ENCODE measurements around the gene TAF11.
"Not testable (repeated sequence)": the region's sequence is repeated elsewhere in the genome, so short reads cannot be mapped to it uniquely, and the experiment has no call there.

The TAF11 gene

GRCh38 chr6:34866509-34866908 lies 21.3 kb downstream of the TAF11 start:
- no peak for DNase-seq (ENCODE audit: low read depth, low spot score)

DNA sequence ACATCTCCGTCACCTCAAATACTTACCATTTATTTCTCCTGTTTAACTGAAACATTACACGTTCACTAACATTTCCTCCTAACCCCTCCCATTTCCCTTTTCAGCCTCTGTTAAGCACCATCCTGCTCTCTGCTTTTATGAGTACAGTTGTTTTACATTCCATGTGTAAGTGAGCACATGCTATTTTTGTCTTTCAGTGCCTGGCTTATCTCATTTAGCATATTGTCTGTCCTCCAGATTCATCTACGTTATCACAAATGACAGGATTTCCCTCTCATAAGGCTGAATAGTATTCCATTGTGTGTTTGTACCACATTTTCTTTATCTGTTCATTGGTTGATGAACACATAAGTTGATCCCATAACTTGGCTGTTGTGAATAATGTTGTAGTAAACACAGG lies 22.7 kb downstream of the TAF11 start:
- DNase-seq (ENCODE audit: low read depth, low spot score), result no peak

GRCh38 chr6:34864007-34864406 lies 23.8 kb downstream of the TAF11 start:
- DNase-seq (ENCODE audit: low read depth, low spot score), result no peak

DNA sequence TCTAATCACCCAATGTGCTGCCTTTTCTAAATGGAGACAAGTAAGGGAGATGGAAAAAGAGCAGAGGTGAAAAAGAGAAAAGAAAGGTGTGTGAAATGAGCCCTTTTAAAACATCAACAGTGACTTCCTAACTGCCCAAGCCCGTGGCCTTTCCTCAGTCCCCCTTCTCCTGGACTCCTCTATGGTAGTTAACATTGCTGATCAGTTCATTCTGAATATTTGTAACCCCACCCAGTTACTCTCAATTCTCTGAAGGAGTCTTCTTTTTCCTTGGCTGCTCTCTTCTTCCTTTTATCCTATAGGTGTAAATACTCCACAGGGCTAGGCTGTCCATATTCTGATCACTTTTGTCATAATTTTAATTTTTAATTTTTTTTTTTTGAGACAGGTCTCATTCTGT lies 27.1 kb downstream of the TAF11 start:
- no peak for DNase-seq (ENCODE audit: low read depth, low spot score)

DNA sequence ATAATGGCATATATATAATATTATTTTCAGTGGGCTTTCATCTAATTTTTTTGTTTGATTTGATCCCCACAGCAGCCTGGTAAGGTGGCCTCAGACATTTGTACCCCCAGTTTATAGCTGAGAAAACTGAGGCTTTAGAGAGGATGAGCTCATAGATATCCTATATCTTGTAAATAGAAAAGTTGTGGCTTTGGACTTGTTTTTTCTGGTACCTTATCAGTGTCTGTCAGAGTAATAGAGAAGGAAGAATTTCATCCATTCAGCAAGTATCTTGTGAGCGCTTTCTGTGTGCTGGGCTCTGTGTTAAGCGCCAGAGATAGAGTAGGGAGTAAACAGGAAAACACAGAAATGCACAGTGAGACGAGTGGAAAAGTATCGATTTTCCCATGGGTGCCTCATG lies 27.9 kb downstream of the TAF11 start:
- DNase-seq (ENCODE audit: low read depth, low spot score), result no peak

GRCh38 chr6:34858681-34859080 lies 29.2 kb downstream of the TAF11 start:
- no peak for DNase-seq (ENCODE audit: low read depth, low spot score)

GRCh38 chr6:34855463-34855862 lies 32.4 kb downstream of the TAF11 start:
- no peak for DNase-seq (ENCODE audit: low read depth, low spot score)

DNA sequence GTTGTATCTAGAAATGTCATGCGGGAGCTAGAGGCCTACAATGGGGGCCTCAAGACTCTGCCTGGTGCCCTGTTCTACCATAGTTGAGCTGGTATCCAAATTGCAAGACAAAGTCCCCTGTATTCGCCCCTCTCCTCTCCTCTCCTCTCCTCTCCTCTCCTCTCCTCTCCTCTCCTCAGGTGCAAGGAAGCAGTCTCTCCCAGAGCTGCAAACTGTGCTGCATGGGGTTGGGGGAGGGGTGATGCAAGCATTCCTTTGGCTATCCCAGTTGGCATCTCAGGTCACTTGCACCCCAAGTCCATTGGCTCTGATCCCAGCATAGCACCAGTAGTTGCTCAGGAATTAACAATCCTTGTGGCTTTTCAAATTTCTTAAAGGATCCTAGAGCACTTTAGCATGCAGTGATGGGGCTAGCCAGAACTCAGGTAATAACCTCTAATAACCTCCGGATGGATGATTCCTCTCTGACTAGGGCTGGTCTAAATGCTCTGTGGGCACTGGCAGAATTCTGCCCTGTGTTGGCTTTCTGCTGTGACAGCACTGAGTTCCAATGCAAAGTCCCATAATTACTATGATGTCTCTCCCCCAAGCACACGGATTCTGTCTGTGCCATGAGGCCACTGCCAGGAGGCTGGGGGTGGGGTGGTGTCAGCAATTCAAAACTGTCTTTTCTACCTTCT lies 35.3 kb downstream of the TAF11 start:
- no peak for DNase-seq (ENCODE audit: low read depth, low spot score)

DNA sequence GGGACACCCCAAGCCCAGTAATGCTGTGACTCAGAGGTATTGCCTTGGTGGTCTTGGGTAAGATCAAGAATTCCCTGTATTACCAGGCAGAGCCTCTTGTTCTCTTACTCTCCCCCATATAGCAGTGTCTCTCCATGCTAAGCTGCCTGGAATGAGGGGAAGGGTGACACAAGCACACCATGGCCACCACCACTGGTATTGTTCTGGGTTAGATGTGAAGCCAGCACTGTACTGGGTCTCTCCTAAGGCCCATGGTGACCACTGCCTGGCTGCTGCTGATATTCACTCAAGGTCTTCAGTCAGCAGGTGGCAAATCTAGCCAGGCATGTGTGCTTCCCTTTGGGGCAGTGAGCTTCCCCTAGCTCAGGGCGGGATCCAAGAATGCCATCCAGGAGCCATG lies 36.5 kb downstream of the TAF11 start:
- DNase-seq (ENCODE audit: low read depth, low spot score), result no peak

DNA sequence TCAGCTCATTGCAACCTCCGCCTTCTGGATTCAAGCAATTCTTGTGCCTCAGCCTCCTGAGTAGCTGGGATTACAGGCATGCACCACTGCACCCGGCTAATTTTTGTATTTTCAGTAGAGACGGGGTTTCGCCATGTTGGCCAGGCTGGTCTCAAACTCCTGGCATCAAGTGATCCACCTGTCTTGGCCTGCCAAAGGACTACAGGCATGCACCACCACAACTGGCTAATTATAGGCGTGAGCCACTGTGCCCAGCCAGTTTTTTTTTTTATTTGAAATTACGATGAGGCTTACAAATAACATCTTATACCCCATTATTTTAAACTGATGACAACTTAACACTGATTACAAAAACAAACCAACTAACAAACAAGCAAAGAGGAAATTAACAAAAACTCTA lies 38.8 kb downstream of the TAF11 start:
- DNase-seq (ENCODE audit: low read depth, low spot score), result not testable (repeated sequence)

GRCh38 chr6:34839666-34840352 lies 48.0 kb downstream of the TAF11 start:
- no peak for DNase-seq (ENCODE audit: low read depth, low spot score)

- no peak for DNase-seq (ENCODE audit: low read depth, low spot score)
Measured at GRCh38 chr6:34837528-34837927, 50.3 kb downstream of the TAF11 start.

GRCh38 chr6:34836451-34836850 lies 51.4 kb downstream of the TAF11 start:
- no peak for DNase-seq (ENCODE audit: low read depth, low spot score)

- no peak for DNase-seq (ENCODE audit: low read depth, low spot score)
Measured at GRCh38 chr6:34836008-34836407, 51.8 kb downstream of the TAF11 start.

- DNase-seq (ENCODE audit: low read depth, low spot score), result no peak
Measured at GRCh38 chr6:34834789-34835518, 52.9 kb downstream of the TAF11 start.

- no peak for DNase-seq (ENCODE audit: low read depth, low spot score)
Measured at GRCh38 chr6:34832942-34833341, 54.9 kb downstream of the TAF11 start.

GRCh38 chr6:34829137-34829536 lies 58.7 kb downstream of the TAF11 start:
- DNase-seq (ENCODE audit: low read depth, low spot score), result no peak

Measured in activated CD4-positive, CD25-positive, alpha-beta regulatory T cell treated with anti-CD3 and anti-CD28 coated beads, Interleukin-2, amount 50 U/mL, for 16 hours (primary cell).